Measurements from ENCODE around the gene UCN. TPM values are rescaled to one million over a fixed set of nuclear protein-coding genes. Genes with fewer than 3 reads are reported as not detected.
"Not testable (repeated sequence)": the region's sequence is repeated elsewhere in the genome, so short reads cannot be mapped to it uniquely, and the experiment has no call there.

UCN gene
- total RNA-seq, 1 donor from 2014 or later, result 4.1 TPM

- Mint-ChIP-seq H3K27me3 (ENCODE audit: unreplicated experiment) (peaks cover 7% of the 10 kb centered on the region), H3K9me3 (ENCODE audit: unreplicated experiment) (no peaks in the 10 kb centered on the region), H3K4me1 (ENCODE audit: unreplicated experiment) (no peaks in the 10 kb centered on the region), H3K27ac (ENCODE audit: unreplicated experiment) (no peak overlapping the region), H3K4me3 (ENCODE audit: unreplicated experiment) (no peak overlapping the region), H3K36me3 (ENCODE audit: unreplicated experiment) (no peaks in the 10 kb centered on the region)
- TF ChIP-seq, protein P1, sequence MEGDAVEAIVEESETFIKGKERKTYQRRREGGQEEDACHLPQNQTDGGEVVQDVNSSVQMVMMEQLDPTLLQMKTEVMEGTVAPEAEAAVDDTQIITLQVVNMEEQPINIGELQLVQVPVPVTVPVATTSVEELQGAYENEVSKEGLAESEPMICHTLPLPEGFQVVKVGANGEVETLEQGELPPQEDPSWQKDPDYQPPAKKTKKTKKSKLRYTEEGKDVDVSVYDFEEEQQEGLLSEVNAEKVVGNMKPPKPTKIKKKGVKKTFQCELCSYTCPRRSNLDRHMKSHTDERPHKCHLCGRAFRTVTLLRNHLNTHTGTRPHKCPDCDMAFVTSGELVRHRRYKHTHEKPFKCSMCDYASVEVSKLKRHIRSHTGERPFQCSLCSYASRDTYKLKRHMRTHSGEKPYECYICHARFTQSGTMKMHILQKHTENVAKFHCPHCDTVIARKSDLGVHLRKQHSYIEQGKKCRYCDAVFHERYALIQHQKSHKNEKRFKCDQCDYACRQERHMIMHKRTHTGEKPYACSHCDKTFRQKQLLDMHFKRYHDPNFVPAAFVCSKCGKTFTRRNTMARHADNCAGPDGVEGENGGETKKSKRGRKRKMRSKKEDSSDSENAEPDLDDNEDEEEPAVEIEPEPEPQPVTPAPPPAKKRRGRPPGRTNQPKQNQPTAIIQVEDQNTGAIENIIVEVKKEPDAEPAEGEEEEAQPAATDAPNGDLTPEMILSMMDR (IDR thresholded peaks at IDR 0.05), result peak; percentile 87
- DNase-seq (ENCODE audit: extremely low spot score, unreplicated experiment), result no peak
These were observed 4.9 kb downstream of the UCN start for GRCh38 chr2:27303093-27304025.

DNA sequence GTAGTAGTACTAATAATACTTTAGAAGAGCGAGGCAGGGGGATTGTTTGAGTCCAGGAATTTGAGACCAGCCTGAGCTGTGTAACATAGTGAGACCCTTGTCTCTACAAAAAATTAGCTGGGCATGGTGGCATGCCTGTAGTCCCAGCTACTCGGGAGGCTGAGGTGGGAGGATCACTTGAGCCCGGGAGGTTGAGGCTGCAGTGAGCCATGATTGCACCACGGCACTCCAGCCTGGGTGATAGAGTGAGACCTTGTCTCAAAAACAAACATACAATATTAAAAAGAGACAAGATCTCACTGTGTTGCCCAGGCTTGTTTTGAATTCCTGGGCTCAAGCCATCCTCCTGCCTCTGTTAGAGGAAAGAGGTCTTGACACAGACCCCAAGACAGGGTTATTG lies 7.6 kb downstream of the UCN start:
- H3K4me1 Mint-ChIP-seq (ENCODE audit: unreplicated experiment); H3K4me3 Mint-ChIP-seq (ENCODE audit: unreplicated experiment); H3K27ac Mint-ChIP-seq (ENCODE audit: unreplicated experiment); DNase-seq (ENCODE audit: extremely low spot score, unreplicated experiment); H3K36me3 Mint-ChIP-seq (ENCODE audit: unreplicated experiment); H3K9me3 Mint-ChIP-seq (ENCODE audit: unreplicated experiment): not testable (repeated sequence)
- H3K27me3 Mint-ChIP-seq (ENCODE audit: unreplicated experiment), result peaks cover 20% of the 10 kb centered on the region

DNA sequence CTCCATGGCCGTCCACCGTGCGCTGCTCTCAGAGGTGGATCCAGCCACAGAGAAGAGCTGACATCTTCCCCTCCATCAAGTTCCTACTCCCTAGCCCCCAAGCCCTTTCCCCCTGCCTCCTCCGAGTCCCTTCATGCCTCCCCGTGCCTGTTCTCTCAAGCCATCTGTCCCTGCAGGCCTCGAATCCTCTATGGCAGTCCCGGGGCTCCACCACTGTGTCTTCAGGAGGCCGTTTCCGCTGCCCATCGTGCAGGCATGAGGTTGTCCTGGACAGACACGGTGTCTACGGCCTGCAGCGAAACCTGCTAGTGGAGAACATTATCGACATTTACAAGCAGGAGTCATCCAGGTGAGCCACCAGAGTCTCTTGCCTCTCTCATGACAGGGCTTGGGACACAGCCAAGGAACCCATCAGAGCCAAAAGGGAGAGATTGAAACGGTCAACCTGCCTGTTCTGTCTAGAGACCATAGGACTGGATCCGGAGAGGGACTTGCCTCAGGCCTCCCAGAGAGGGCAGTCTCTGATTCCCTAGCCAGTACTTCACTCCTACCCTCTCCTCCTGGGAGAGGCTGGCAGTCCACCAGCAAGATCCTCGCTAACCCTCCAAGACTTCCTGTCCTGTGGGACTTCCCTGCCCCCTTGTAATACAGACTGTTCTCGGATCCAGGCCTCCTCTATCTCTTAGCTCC lies 9.7 kb downstream of the UCN start:
- no peak overlapping the region for H3K27ac Mint-ChIP-seq (ENCODE audit: unreplicated experiment)
- H3K27me3 Mint-ChIP-seq (ENCODE audit: unreplicated experiment), result peaks cover 17% of the 10 kb centered on the region
- TF ChIP-seq, protein P1 (IDR thresholded peaks at IDR 0.05), result no peak
- H3K9me3 Mint-ChIP-seq (ENCODE audit: unreplicated experiment), result no peaks in the 10 kb centered on the region
- H3K36me3 Mint-ChIP-seq (ENCODE audit: unreplicated experiment), result no peaks in the 10 kb centered on the region
- no peak overlapping the region for H3K4me3 Mint-ChIP-seq (ENCODE audit: unreplicated experiment)
- peaks cover 8% of the 10 kb centered on the region for H3K4me1 Mint-ChIP-seq (ENCODE audit: unreplicated experiment)
- no peak for DNase-seq (ENCODE audit: extremely low spot score, unreplicated experiment)

DNA sequence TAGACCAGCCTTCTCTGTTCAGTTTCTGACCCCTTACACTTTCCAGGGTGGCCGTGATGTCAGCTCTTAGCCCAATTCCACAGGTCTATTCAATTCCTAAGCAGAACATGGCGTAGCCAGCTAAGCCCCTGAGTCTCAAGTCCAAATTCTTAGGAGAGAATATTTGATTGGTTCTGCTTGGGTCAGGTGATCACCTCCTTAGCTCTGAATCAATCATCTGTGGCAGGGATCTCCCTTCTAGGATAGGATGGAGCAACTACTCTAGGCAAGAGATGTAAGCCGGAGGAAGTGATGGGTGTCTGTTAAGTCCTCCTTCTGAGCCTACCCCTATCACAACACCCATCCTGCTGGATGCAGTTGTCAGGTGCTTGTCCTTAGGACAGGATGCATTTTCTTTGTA lies 11.1 kb downstream of the UCN start:
- TF ChIP-seq, protein P1 (IDR thresholded peaks at IDR 0.05), result no peak
- DNase-seq (ENCODE audit: extremely low spot score, unreplicated experiment), result no peak
- Mint-ChIP-seq H3K4me1 (ENCODE audit: unreplicated experiment) (peaks cover 16% of the 10 kb centered on the region), H3K27ac (ENCODE audit: unreplicated experiment) (no peak overlapping the region), H3K4me3 (ENCODE audit: unreplicated experiment) (no peak overlapping the region), H3K27me3 (ENCODE audit: unreplicated experiment) (peaks cover 26% of the 10 kb centered on the region), H3K9me3 (ENCODE audit: unreplicated experiment) (no peaks in the 10 kb centered on the region), H3K36me3 (ENCODE audit: unreplicated experiment) (no peaks in the 10 kb centered on the region)

GRCh38 chr2:27296481-27296880 lies 11.8 kb downstream of the UCN start:
- DNase-seq (ENCODE audit: extremely low spot score, unreplicated experiment), result no peak
- Mint-ChIP-seq H3K9me3 (ENCODE audit: unreplicated experiment) (no peaks in the 10 kb centered on the region), H3K4me3 (ENCODE audit: unreplicated experiment) (no peak overlapping the region), H3K36me3 (ENCODE audit: unreplicated experiment) (no peaks in the 10 kb centered on the region), H3K27me3 (ENCODE audit: unreplicated experiment) (peaks cover 33% of the 10 kb centered on the region), H3K4me1 (ENCODE audit: unreplicated experiment) (peaks cover 16% of the 10 kb centered on the region), H3K27ac (ENCODE audit: unreplicated experiment) (no peak overlapping the region)
- TF ChIP-seq, protein P1 (IDR thresholded peaks at IDR 0.05), result no peak

All from osteocyte (in vitro differentiated cells).